Endothelial cell of umbilical vein (primary cell): Measurements from ENCODE around the gene DMRTB1.

Experiments used
- CTCF ChIP-seq, 2 donors: IDR thresholded peaks; 1 replicate in 1 of 2; 2 replicates in 1 of 2; pipeline ENCODE4 v1.5.1; 2011; ENCODE audit warnings: low read length in 2 of 2, mild to moderate bottlenecking in 2 of 2, moderate library complexity in 2 of 2, control low read depth in 1 of 2, inconsistent platforms in 1 of 2, low read depth in 1 of 2; ENCODE audit not compliant: insufficient read depth in 1 of 2; ENCODE audit errors: extremely low read depth in 1 of 2
- MAX ChIP-seq: IDR thresholded peaks from 2 replicates; pipeline ENCODE4 v1.6.1; 2011; ENCODE audit not compliant: insufficient read depth, insufficient read length
- POLR2A ChIP-seq: IDR thresholded peaks from 2 replicates; pipeline ENCODE4 v1.6.1; 2012; ENCODE audit warnings: low read depth, mild to moderate bottlenecking, control low read depth, low read length
- POLR2AphosphoS5 ChIP-seq: IDR thresholded peaks from 2 replicates; pipeline ENCODE4 v1.6.1; 2012; ENCODE audit warnings: low read depth, mild to moderate bottlenecking, control low read depth, low read length, moderate library complexity; ENCODE audit not compliant: insufficient read depth

GRCh38 chr1:53430261-53430660, 28.9 kb upstream of the DMRTB1 start:
- TF ChIP-seq POLR2A (no peak), CTCF (IDR thresholded peaks at IDR 0.05; ENCODE audit: extremely low read depth in 1 of 2, insufficient read depth in 1 of 2, low read depth in 1 of 2, low read length in 2 of 2) (no peak), POLR2AphosphoS5 (no peak), MAX (no peak)
